SIG-M5 (cell line): Measurements from ENCODE around the gene CTNNA1.
"Not testable (repeated sequence)": the region's sequence is repeated elsewhere in the genome, so short reads cannot be mapped to it uniquely, and the experiment has no call there.

Experiments used
- DNase-seq: peaks from one replicate; lab custom pipeline; 2025; lab: John Stamatoyannopoulos, UW

Gene CTNNA1

GRCh38 chr5:138809391-138809790, 56.2 kb downstream of the CTNNA1 start:
- no peak for DNase-seq

GRCh38 chr5:138810861-138811260, 57.6 kb downstream of the CTNNA1 start:
- DNase-seq = not testable (repeated sequence)

- DNase-seq = no peak
Observed at GRCh38 chr5:138815529-138815928, 62.3 kb downstream of the CTNNA1 start.

- DNase-seq = no peak
Observed at GRCh38 chr5:138817241-138817640, 64.0 kb downstream of the CTNNA1 start.

- DNase-seq = no peak
Observed at GRCh38 chr5:138819081-138819480, 65.9 kb downstream of the CTNNA1 start.

GRCh38 chr5:138820695-138821094, 67.5 kb downstream of the CTNNA1 start:
- DNase-seq = no peak

- DNase-seq = no peak
Observed at GRCh38 chr5:138824516-138824915, 71.3 kb downstream of the CTNNA1 start.

GRCh38 chr5:138824924-138825863, 72.0 kb downstream of the CTNNA1 start:
- no peak for DNase-seq

- no peak for DNase-seq
Observed at GRCh38 chr5:138828556-138828955, 75.3 kb downstream of the CTNNA1 start.

- no peak for DNase-seq
Observed at GRCh38 chr5:138829341-138829740, 76.1 kb downstream of the CTNNA1 start.

GRCh38 chr5:138831703-138832102, 78.5 kb downstream of the CTNNA1 start:
- DNase-seq = no peak

GRCh38 chr5:138832218-138832617, 79.0 kb downstream of the CTNNA1 start:
- no peak for DNase-seq

GRCh38 chr5:138833080-138833479, 79.9 kb downstream of the CTNNA1 start:
- no peak for DNase-seq

- DNase-seq = no peak
Observed at GRCh38 chr5:138833726-138834480, 80.7 kb downstream of the CTNNA1 start.

- DNase-seq = not testable (repeated sequence)
Observed at GRCh38 chr5:138834853-138835252, 81.6 kb downstream of the CTNNA1 start.

- DNase-seq = no peak
Observed at GRCh38 chr5:138837160-138837559, 83.9 kb downstream of the CTNNA1 start.

GRCh38 chr5:138840103-138840502, 86.9 kb downstream of the CTNNA1 start:
- DNase-seq = no peak

GRCh38 chr5:138841531-138841930, 88.3 kb downstream of the CTNNA1 start:
- DNase-seq = no peak

- no peak for DNase-seq
Observed at GRCh38 chr5:138843316-138844124, 90.3 kb downstream of the CTNNA1 start.

- no peak for DNase-seq
Observed at GRCh38 chr5:138844125-138844461, 90.9 kb downstream of the CTNNA1 start.

GRCh38 chr5:138844812-138845513, 91.7 kb downstream of the CTNNA1 start:
- DNase-seq = no peak

GRCh38 chr5:138849439-138849838, 96.2 kb downstream of the CTNNA1 start:
- DNase-seq = no peak
